DOHH2 (cell line): ENCODE results near the gene BMP8B.

Experiments used
- H3F3A ChIP-seq: fragments of 200-600 bp; sonication (generic), shearing (Covaris generic); 2 replicates; pipeline ENCODE4 v1.6.0; 2016; ENCODE audit warnings: antibody characterized with exemption, mild to moderate bottlenecking; ENCODE audit not compliant: control insufficient read depth, insufficient read depth
- H3K27ac ChIP-seq: fragments of 200-600 bp; sonication (generic); 2 replicates; pipeline ENCODE4 v1.5.1; 2014; ENCODE audit warnings: low read depth, mild to moderate bottlenecking, low read length, moderate library complexity
- H3K27me3 ChIP-seq: fragments of 200-600 bp; sonication (generic); 2 replicates; pipeline ENCODE4 v1.6.1; 2014; ENCODE audit warnings: mild to moderate bottlenecking, low read length, mixed read lengths; ENCODE audit not compliant: control insufficient read depth
- H3K36me3 ChIP-seq: fragments of 200-600 bp; sonication (generic); 2 replicates; pipeline ENCODE4 v1.6.1; 2014; ENCODE audit warnings: mild to moderate bottlenecking, low read length, moderate library complexity, mixed read lengths; ENCODE audit not compliant: control insufficient read depth
- H3K4me1 ChIP-seq: fragments of 200-600 bp; sonication (generic); 2 replicates; pipeline ENCODE4 v1.6.1; 2014; ENCODE audit warnings: mild to moderate bottlenecking, low read length, mixed read lengths; ENCODE audit not compliant: control insufficient read depth
- H3K4me2 ChIP-seq: fragments of 200-600 bp; sonication (generic); 2 replicates; pipeline ENCODE4 v1.6.0; 2014; ENCODE audit warnings: mild to moderate bottlenecking, low read length, moderate library complexity
- H3K4me3 ChIP-seq: fragments of 200-600 bp; sonication (generic); 2 replicates; pipeline ENCODE4 v1.5.1; 2014; ENCODE audit warnings: mild to moderate bottlenecking, low read length, mixed read lengths
- H3K79me2 ChIP-seq: fragments of 200-600 bp; sonication (generic); 2 replicates; pipeline ENCODE4 v1.6.1; 2014; ENCODE audit warnings: mild to moderate bottlenecking, low read length, mixed read lengths; ENCODE audit not compliant: control insufficient read depth
- H3K9me2 ChIP-seq: fragments of 200-600 bp; sonication (generic); replicated peaks from 2 replicates; pipeline ENCODE4 v1.6.1; 2014; ENCODE audit warnings: mild to moderate bottlenecking, low read length, mixed read lengths; ENCODE audit not compliant: control insufficient read depth
- H3K9me3 ChIP-seq: fragments of 200-600 bp; sonication (generic); 2 replicates; pipeline ENCODE4 v1.6.1; 2014; ENCODE audit warnings: antibody characterized with exemption, low read length, mixed read lengths; ENCODE audit not compliant: control insufficient read depth, insufficient read depth
- H4K20me1 ChIP-seq: fragments of 200-600 bp; sonication (generic); 2 replicates; pipeline ENCODE4 v1.6.0; 2014; ENCODE audit warnings: low read depth, mild to moderate bottlenecking, antibody characterized with exemption, low read length, moderate library complexity; ENCODE audit not compliant: control insufficient read depth, insufficient read depth
- CTCF ChIP-seq: fragments of 200-600 bp; sonication (generic); IDR thresholded peaks from one replicate; pipeline ENCODE4 v1.5.1; 2014; ENCODE audit warnings: antibody characterized with exemption, mild to moderate bottlenecking, low read depth, low read length; ENCODE audit not compliant: poor library complexity, severe bottlenecking
- EZH2phosphoT487 ChIP-seq: fragments of 200-600 bp; sonication (generic); IDR thresholded peaks from 2 replicates; pipeline ENCODE4 v1.6.1; 2017; ENCODE audit warnings: borderline replicate concordance, mild to moderate bottlenecking, antibody characterized with exemption, low read length, moderate library complexity, mixed read lengths

BMP8B gene

GRCh38 chr1:39760074-39761008, 28.3 kb downstream of the BMP8B start:
- no peaks in the 10 kb centered on the region for H3K79me2 ChIP-seq
- H3K27me3 ChIP-seq = no peaks in the 10 kb centered on the region
- H3K9me3 ChIP-seq = no peaks in the 10 kb centered on the region
- no peaks in the 10 kb centered on the region for H3F3A ChIP-seq
- no peaks in the 10 kb centered on the region for H3K4me1 ChIP-seq
- peaks cover 10% of the 10 kb centered on the region for H3K36me3 ChIP-seq
- no peak overlapping the region for H3K4me2 ChIP-seq
- H4K20me1 ChIP-seq = no peaks in the 10 kb centered on the region
- H3K4me3 ChIP-seq = no peak overlapping the region
- TF ChIP-seq CTCF (no peak), EZH2phosphoT487 (no peak)
- no peaks in the 10 kb centered on the region for H3K9me2 ChIP-seq
- H3K27ac ChIP-seq = no peak overlapping the region

DNA sequence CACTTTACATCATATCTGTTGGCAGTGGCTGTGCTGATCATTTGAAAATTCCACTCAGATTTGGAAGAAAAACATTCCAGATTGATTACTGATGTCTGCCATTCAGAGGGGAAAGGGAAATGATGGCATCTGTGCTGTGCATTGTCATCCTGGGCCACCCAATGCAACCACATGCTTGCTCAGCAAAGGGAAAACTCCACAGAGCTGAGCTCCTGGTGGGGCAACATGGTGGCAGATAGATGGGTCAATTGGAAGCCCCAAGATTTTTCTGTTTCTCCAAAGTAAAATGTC, 29.3 kb downstream of the BMP8B start:
- no peaks in the 10 kb centered on the region for H3K4me1 ChIP-seq
- H3K4me3 ChIP-seq = no peak overlapping the region
- H3K79me2 ChIP-seq = no peaks in the 10 kb centered on the region
- H3K9me2 ChIP-seq = no peaks in the 10 kb centered on the region
- H3K27me3 ChIP-seq = no peaks in the 10 kb centered on the region
- no peaks in the 10 kb centered on the region for H4K20me1 ChIP-seq
- no peak overlapping the region for H3K27ac ChIP-seq
- H3K36me3 ChIP-seq = peaks cover 20% of the 10 kb centered on the region
- H3K4me2 ChIP-seq = no peak overlapping the region
- no peaks in the 10 kb centered on the region for H3K9me3 ChIP-seq
- H3F3A ChIP-seq = no peaks in the 10 kb centered on the region
- TF ChIP-seq CTCF (no peak), EZH2phosphoT487 (no peak)

- H3K4me3 ChIP-seq = no peak overlapping the region
- H3K27ac ChIP-seq = no peak overlapping the region
- H3K79me2 ChIP-seq = no peaks in the 10 kb centered on the region
- peaks cover 23% of the 10 kb centered on the region for H3K36me3 ChIP-seq
- TF ChIP-seq CTCF = no peak
- TF ChIP-seq EZH2phosphoT487 = no peak
- no peaks in the 10 kb centered on the region for H3F3A ChIP-seq
- H4K20me1 ChIP-seq = no peaks in the 10 kb centered on the region
- no peak overlapping the region for H3K4me2 ChIP-seq
- H3K4me1 ChIP-seq = no peaks in the 10 kb centered on the region
- no peaks in the 10 kb centered on the region for H3K9me2 ChIP-seq
- no peaks in the 10 kb centered on the region for H3K27me3 ChIP-seq
- H3K9me3 ChIP-seq = no peaks in the 10 kb centered on the region
These were observed 29.9 kb downstream of the BMP8B start for GRCh38 chr1:39758556-39759435.
